GM12873 (cell line): ENCODE data around the gene ASH1L.

ENCODE experiments used
- CTCF ChIP-seq: IDR thresholded peaks from 2 replicates; pipeline ENCODE4 v1.5.1; 2012; ENCODE audit warnings: low read depth, mild to moderate bottlenecking, moderate library complexity, low read length, control low read depth; ENCODE audit not compliant: insufficient read depth; ENCODE audit errors: missing control alignments

The ASH1L gene

GRCh38 chr1:155424091-155424490 lies 138.5 kb downstream of the ASH1L start:
- TF ChIP-seq CTCF: no peak

- no peak for TF ChIP-seq CTCF
These were observed 141.8 kb downstream of the ASH1L start for GRCh38 chr1:155420788-155421187.

- TF ChIP-seq CTCF: no peak
These were observed 151.7 kb downstream of the ASH1L start for GRCh38 chr1:155410931-155411330.

DNA sequence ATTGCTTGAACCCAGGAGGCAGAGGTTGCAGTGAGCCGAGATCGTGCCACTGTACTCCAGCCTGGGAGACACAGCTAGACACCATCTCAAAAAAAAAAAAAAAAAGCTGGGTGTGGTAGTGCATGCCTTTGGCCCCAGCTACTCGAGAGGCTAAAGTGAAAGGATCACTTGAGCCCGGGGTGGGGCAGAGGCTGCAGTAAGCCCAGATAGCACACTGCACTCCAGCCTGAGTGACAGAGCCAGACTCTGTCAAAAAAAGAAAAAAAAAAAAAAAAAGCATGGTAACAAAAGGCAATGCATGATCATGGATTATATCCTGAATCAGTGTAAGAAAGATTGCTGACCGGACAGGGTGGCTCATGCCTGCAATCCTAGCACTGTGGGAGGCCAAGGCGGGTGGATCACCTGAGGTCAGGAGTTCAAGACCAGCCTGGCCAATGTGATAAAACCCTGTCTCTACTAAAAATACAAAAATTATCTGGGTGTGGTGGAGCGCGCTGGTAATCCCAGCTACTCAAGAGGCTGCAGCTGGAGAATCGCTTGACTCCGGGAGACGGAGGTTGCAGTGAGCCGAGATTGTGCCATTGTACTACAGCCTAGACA lies 165.6 kb downstream of the ASH1L start:
- no peak for TF ChIP-seq CTCF

GRCh38 chr1:155392898-155393411 lies 169.6 kb downstream of the ASH1L start:
- TF ChIP-seq CTCF: no peak

- TF ChIP-seq CTCF: no peak
These were observed 172.8 kb downstream of the ASH1L start for GRCh38 chr1:155389826-155390225.

GRCh38 chr1:155383406-155383805 lies 179.2 kb downstream of the ASH1L start:
- no peak for TF ChIP-seq CTCF

GRCh38 chr1:155379631-155380090 lies 182.9 kb downstream of the ASH1L start:
- no peak for TF ChIP-seq CTCF
